DOHH2 (cell line): ENCODE results near the gene PLXNA2.

ENCODE experiments used
- H3F3A ChIP-seq: fragments of 200-600 bp; sonication (generic), shearing (Covaris generic); 2 replicates; pipeline ENCODE4 v1.6.0; 2016; ENCODE audit warnings: antibody characterized with exemption, mild to moderate bottlenecking; ENCODE audit not compliant: control insufficient read depth, insufficient read depth
- H3K27ac ChIP-seq: fragments of 200-600 bp; sonication (generic); 2 replicates; pipeline ENCODE4 v1.5.1; 2014; ENCODE audit warnings: low read depth, mild to moderate bottlenecking, low read length, moderate library complexity
- H3K27me3 ChIP-seq: fragments of 200-600 bp; sonication (generic); 2 replicates; pipeline ENCODE4 v1.6.1; 2014; ENCODE audit warnings: mild to moderate bottlenecking, low read length, mixed read lengths; ENCODE audit not compliant: control insufficient read depth
- H3K36me3 ChIP-seq: fragments of 200-600 bp; sonication (generic); 2 replicates; pipeline ENCODE4 v1.6.1; 2014; ENCODE audit warnings: mild to moderate bottlenecking, low read length, moderate library complexity, mixed read lengths; ENCODE audit not compliant: control insufficient read depth
- H3K4me1 ChIP-seq: fragments of 200-600 bp; sonication (generic); 2 replicates; pipeline ENCODE4 v1.6.1; 2014; ENCODE audit warnings: mild to moderate bottlenecking, low read length, mixed read lengths; ENCODE audit not compliant: control insufficient read depth
- H3K4me2 ChIP-seq: fragments of 200-600 bp; sonication (generic); 2 replicates; pipeline ENCODE4 v1.6.0; 2014; ENCODE audit warnings: mild to moderate bottlenecking, low read length, moderate library complexity
- H3K4me3 ChIP-seq: fragments of 200-600 bp; sonication (generic); 2 replicates; pipeline ENCODE4 v1.5.1; 2014; ENCODE audit warnings: mild to moderate bottlenecking, low read length, mixed read lengths
- H3K79me2 ChIP-seq: fragments of 200-600 bp; sonication (generic); 2 replicates; pipeline ENCODE4 v1.6.1; 2014; ENCODE audit warnings: mild to moderate bottlenecking, low read length, mixed read lengths; ENCODE audit not compliant: control insufficient read depth
- H3K9me2 ChIP-seq: fragments of 200-600 bp; sonication (generic); replicated peaks from 2 replicates; pipeline ENCODE4 v1.6.1; 2014; ENCODE audit warnings: mild to moderate bottlenecking, low read length, mixed read lengths; ENCODE audit not compliant: control insufficient read depth
- H3K9me3 ChIP-seq: fragments of 200-600 bp; sonication (generic); 2 replicates; pipeline ENCODE4 v1.6.1; 2014; ENCODE audit warnings: antibody characterized with exemption, low read length, mixed read lengths; ENCODE audit not compliant: control insufficient read depth, insufficient read depth
- H4K20me1 ChIP-seq: fragments of 200-600 bp; sonication (generic); 2 replicates; pipeline ENCODE4 v1.6.0; 2014; ENCODE audit warnings: low read depth, mild to moderate bottlenecking, antibody characterized with exemption, low read length, moderate library complexity; ENCODE audit not compliant: control insufficient read depth, insufficient read depth
- EZH2phosphoT487 ChIP-seq: fragments of 200-600 bp; sonication (generic); IDR thresholded peaks from 2 replicates; pipeline ENCODE4 v1.6.1; 2017; ENCODE audit warnings: borderline replicate concordance, mild to moderate bottlenecking, antibody characterized with exemption, low read length, moderate library complexity, mixed read lengths
- TF ChIP-seq, protein P1 (sequence below): fragments of 200-600 bp; sonication (generic); IDR thresholded peaks from one replicate; pipeline ENCODE4 v1.5.1; 2014; ENCODE audit warnings: antibody characterized with exemption, mild to moderate bottlenecking, low read depth, low read length; ENCODE audit not compliant: poor library complexity, severe bottlenecking

PLXNA2 gene

DNA sequence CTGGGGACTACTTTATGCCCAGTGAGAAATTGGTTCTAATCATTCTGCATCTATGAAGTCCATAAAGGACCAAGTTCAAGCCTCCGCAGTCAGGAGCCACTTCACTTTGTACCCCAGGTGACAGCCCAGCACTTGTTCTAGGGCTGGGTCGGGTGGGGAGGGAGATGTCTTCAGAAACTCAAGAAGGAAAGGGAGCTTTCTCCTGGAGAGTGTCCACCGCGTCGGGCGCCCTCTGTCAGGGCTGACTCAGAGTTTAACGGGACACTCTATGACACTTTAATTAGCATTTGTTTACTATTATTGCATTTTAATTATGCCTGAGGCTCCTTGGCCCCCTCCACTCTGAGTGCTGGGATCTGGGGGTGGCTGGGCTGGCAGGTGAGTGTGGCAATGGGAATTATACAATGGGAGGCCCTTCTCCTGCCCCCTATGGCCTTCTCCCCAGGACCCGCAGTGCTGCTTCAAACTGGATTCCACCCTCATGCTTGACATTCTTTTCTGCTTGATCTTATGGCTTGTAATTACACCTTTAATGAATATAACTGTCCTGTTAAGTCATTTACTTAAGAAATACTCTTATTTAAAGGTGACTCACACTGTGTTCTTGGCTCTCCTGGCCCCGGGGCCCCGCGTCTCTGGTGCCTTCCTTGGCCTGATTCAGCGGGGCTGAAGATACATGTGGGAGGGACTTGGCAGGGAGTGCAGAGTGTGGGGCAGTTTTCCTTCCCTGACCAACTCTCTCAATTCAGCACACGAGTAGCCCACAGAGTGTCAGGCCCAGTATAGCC, 136.6 kb downstream of the PLXNA2 start:
- Histone ChIP-seq H3K4me2 (no peak overlapping the region), H3F3A (no peaks in the 10 kb centered on the region), H3K9me3 (no peaks in the 10 kb centered on the region), H3K4me1 (no peaks in the 10 kb centered on the region), H3K27me3 (no peaks in the 10 kb centered on the region), H3K9me2 (no peaks in the 10 kb centered on the region), H3K79me2 (no peaks in the 10 kb centered on the region), H3K36me3 (no peaks in the 10 kb centered on the region), H3K4me3 (no peak overlapping the region), H4K20me1 (no peaks in the 10 kb centered on the region), H3K27ac (no peak overlapping the region)
- no peak for TF ChIP-seq EZH2phosphoT487
- TF ChIP-seq, protein P1, sequence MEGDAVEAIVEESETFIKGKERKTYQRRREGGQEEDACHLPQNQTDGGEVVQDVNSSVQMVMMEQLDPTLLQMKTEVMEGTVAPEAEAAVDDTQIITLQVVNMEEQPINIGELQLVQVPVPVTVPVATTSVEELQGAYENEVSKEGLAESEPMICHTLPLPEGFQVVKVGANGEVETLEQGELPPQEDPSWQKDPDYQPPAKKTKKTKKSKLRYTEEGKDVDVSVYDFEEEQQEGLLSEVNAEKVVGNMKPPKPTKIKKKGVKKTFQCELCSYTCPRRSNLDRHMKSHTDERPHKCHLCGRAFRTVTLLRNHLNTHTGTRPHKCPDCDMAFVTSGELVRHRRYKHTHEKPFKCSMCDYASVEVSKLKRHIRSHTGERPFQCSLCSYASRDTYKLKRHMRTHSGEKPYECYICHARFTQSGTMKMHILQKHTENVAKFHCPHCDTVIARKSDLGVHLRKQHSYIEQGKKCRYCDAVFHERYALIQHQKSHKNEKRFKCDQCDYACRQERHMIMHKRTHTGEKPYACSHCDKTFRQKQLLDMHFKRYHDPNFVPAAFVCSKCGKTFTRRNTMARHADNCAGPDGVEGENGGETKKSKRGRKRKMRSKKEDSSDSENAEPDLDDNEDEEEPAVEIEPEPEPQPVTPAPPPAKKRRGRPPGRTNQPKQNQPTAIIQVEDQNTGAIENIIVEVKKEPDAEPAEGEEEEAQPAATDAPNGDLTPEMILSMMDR, result no peak

- H3K27me3 ChIP-seq, result no peaks in the 10 kb centered on the region
- H3K4me1 ChIP-seq, result no peaks in the 10 kb centered on the region
- H3K4me3 ChIP-seq, result no peak overlapping the region
- H3K9me2 ChIP-seq, result no peaks in the 10 kb centered on the region
- no peaks in the 10 kb centered on the region for H3K36me3 ChIP-seq
- H3K9me3 ChIP-seq, result no peaks in the 10 kb centered on the region
- no peaks in the 10 kb centered on the region for H4K20me1 ChIP-seq
- H3K27ac ChIP-seq, result no peak overlapping the region
- no peak overlapping the region for H3K4me2 ChIP-seq
- no peaks in the 10 kb centered on the region for H3K79me2 ChIP-seq
- no peaks in the 10 kb centered on the region for H3F3A ChIP-seq
- TF ChIP-seq, protein P1, result no peak
- TF ChIP-seq EZH2phosphoT487, result no peak
Measured at GRCh38 chr1:208106218-208106617, 138.0 kb downstream of the PLXNA2 start.

- no peaks in the 10 kb centered on the region for H3K36me3 ChIP-seq
- no peaks in the 10 kb centered on the region for H3K79me2 ChIP-seq
- TF ChIP-seq, protein P1, result no peak
- no peak for TF ChIP-seq EZH2phosphoT487
- H3K4me1 ChIP-seq, result no peaks in the 10 kb centered on the region
- no peaks in the 10 kb centered on the region for H3F3A ChIP-seq
- H3K27me3 ChIP-seq, result no peaks in the 10 kb centered on the region
- H3K9me3 ChIP-seq, result no peaks in the 10 kb centered on the region
- no peaks in the 10 kb centered on the region for H3K9me2 ChIP-seq
- H3K4me3 ChIP-seq, result no peak overlapping the region
- no peak overlapping the region for H3K4me2 ChIP-seq
- no peak overlapping the region for H3K27ac ChIP-seq
- no peaks in the 10 kb centered on the region for H4K20me1 ChIP-seq
Measured at GRCh38 chr1:208105756-208106155, 138.4 kb downstream of the PLXNA2 start.
